PC-3 (cell line): ENCODE measurements around the gene TCF12. TPM values are rescaled to one million over a fixed set of nuclear protein-coding genes. Genes with fewer than 3 reads are reported as not detected.

Experiments used
- ATAC-seq: fragments of 200-7000 bp; cut with Tn5 transposase; 2 replicates; pipeline ENCODE4 v1.9.1; 2020; ENCODE audit warnings: mild to moderate bottlenecking, moderate library complexity
- BruUV-seq: library from RNA; stranded (reverse); fragments of 400-500 nt; replicated peaks from 2 replicates; lab custom pipeline; 2021; lab: Mats Ljungman, UMichigan
- CTCF ChIA-PET: fragments of 300-600 bp; sonication (Branson Sonifier 250); formaldehyde crosslinking; loops from one replicate; lab custom pipeline; 2022; ENCODE audit warnings: antibody characterized with exemption; lab: Charles Lee
- POLR2A ChIA-PET: fragments of 300-600 bp; sonication (Branson Sonifier 250); formaldehyde crosslinking; loops from one replicate; lab custom pipeline; 2022; ENCODE audit warnings: antibody characterized with exemption; ENCODE audit not compliant: unreplicated experiment; lab: Charles Lee
- DNase-seq: peaks from one replicate; pipeline ENCODE4 v3.0.0-alpha.2; 2015
- H2AFZ ChIP-seq: fragments of 300-600 bp; sonication (generic); 2 replicates; pipeline ENCODE4 v1.6.0; 2016; ENCODE audit warnings: antibody characterized with exemption, low read length
- H3F3A ChIP-seq: fragments of 300-600 bp; sonication (generic); one replicate; pipeline ENCODE4 v1.6.0; 2017; ENCODE audit warnings: antibody characterized with exemption, low read length, control low read depth, mild to moderate bottlenecking; ENCODE audit not compliant: unreplicated experiment
- H3K27ac ChIP-seq: fragments of 300-600 bp; sonication (generic); 2 replicates; pipeline ENCODE4 v1.5.1; 2016; ENCODE audit warnings: mild to moderate bottlenecking, low read length
- H3K27me3 ChIP-seq: fragments of 300-600 bp; sonication (generic); 2 replicates; pipeline ENCODE4 v1.6.1; 2016; ENCODE audit warnings: low read length, mixed read lengths
- H3K36me3 ChIP-seq: fragments of 300-600 bp; sonication (generic); 2 replicates; pipeline ENCODE4 v1.6.1; 2016; ENCODE audit warnings: low read depth, mixed run types, low read length, mixed read lengths
- H3K4me1 ChIP-seq: fragments of 300-600 bp; sonication (generic); 2 replicates; pipeline ENCODE4 v1.5.1; 2016; ENCODE audit warnings: low read length; ENCODE audit not compliant: insufficient read depth
- H3K4me2 ChIP-seq: fragments of 300-600 bp; sonication (generic); 2 replicates; pipeline ENCODE4 v1.6.0; 2016; ENCODE audit warnings: low read length
- H3K4me3 ChIP-seq: fragments of 300-600 bp; sonication (generic); 2 replicates; pipeline ENCODE4 v1.5.1; 2016; ENCODE audit warnings: mild to moderate bottlenecking, low read length, mixed read lengths
- H3K79me2 ChIP-seq: fragments of 300-600 bp; sonication (generic); 2 replicates; pipeline ENCODE4 v1.6.1; 2017; ENCODE audit warnings: low read length, mixed read lengths
- H3K9ac ChIP-seq: fragments of 300-600 bp; sonication (generic); 2 replicates; pipeline ENCODE4 v1.6.0; 2016; ENCODE audit warnings: mild to moderate bottlenecking, low read length
- H3K9me2 ChIP-seq: fragments of 300-600 bp; sonication (generic); replicated peaks from 2 replicates; pipeline ENCODE4 v1.6.1; 2016; ENCODE audit warnings: mixed run types, low read length, mixed read lengths
- H3K9me3 ChIP-seq: fragments of 300-600 bp; sonication (generic); 2 replicates; pipeline ENCODE4 v1.6.1; 2016; ENCODE audit warnings: low read length, mixed read lengths
- H4K20me1 ChIP-seq: fragments of 300-600 bp; sonication (generic); 2 replicates; pipeline ENCODE4 v1.6.1; 2016; ENCODE audit warnings: low read length, mixed read lengths
- EZH2 ChIP-seq: fragments of 300-600 bp; sonication (generic); IDR thresholded peaks from one replicate; pipeline ENCODE4 v1.6.1; 2017; ENCODE audit warnings: antibody characterized with exemption, mild to moderate bottlenecking, low read length; ENCODE audit not compliant: unreplicated experiment
- EZH2phosphoT487 ChIP-seq: fragments of 300-600 bp; sonication (generic); IDR thresholded peaks from 2 replicates; pipeline ENCODE4 v1.6.1; 2018; ENCODE audit warnings: mild to moderate bottlenecking, antibody characterized with exemption, low read length, borderline replicate concordance
- intact Hi-C: fragments of 100-400 bp; cut with micrococcal nuclease; formaldehyde crosslinking; loops from 2 replicates; pipeline ENCODE4 v1.9.0; 2023
- total RNA-seq: library from RNA; depleted of rRNA; stranded (reverse); fragments of >200 nt; gene quantifications from 2 replicates; pipeline ENCODE4 v1.2.3, GENCODE V29; 2014
- TF ChIP-seq, protein P1 (sequence below): fragments of 300-600 bp; sonication (generic); conservative IDR thresholded peaks from 2 replicates; pipeline ENCODE4 v1.5.1; 2017; ENCODE audit warnings: antibody characterized with exemption, low read depth, mild to moderate bottlenecking, low read length

The TCF12 gene
- total RNA-seq, 1 experiment from 2014 or later: 103 TPM

DNA sequence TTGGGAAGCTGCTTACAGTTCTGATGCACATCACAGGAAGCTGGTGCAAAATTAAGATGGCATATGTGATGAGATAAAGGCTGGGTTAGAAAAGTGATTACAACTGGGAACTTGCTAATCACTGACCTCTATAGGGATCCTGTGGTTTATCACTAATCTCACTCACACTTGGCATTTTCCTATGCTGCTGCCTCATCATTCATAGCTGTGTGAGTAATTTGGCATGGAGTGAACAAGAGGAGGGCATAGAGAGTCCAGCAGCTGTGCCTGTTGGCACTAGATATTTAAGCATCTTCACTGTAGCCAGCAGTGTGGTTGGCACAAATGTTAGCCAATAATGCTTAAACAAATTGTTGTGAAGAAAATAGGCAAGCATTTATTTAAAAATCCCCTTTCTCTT is 240.1 kb downstream of the TCF12 start:
- intact Hi-C loops: no loop called here
- Histone ChIP-seq H3K4me2 (peak overlapping the region; percentile 58), H3K9me2 (no peaks in the 10 kb centered on the region), H3K4me1 (peaks cover 26% of the 10 kb centered on the region), H3K79me2 (no peaks in the 10 kb centered on the region), H3K4me3 (no peak overlapping the region), H3K27me3 (no peaks in the 10 kb centered on the region), H3F3A (no peaks in the 10 kb centered on the region), H3K9me3 (no peaks in the 10 kb centered on the region), H4K20me1 (0 out of 2 replicates have a peak, but pooled peaks cover 4% of the 10 kb centered on the region), H3K9ac (no peak overlapping the region), H2AFZ (no peak overlapping the region), H3K27ac (peak overlapping the region; percentile 15; the same call in 1 of the 2 replicates), H3K36me3 (no peaks in the 10 kb centered on the region)
- TF ChIP-seq EZH2 (no peak), EZH2phosphoT487 (no peak)
- TF ChIP-seq, protein P1, sequence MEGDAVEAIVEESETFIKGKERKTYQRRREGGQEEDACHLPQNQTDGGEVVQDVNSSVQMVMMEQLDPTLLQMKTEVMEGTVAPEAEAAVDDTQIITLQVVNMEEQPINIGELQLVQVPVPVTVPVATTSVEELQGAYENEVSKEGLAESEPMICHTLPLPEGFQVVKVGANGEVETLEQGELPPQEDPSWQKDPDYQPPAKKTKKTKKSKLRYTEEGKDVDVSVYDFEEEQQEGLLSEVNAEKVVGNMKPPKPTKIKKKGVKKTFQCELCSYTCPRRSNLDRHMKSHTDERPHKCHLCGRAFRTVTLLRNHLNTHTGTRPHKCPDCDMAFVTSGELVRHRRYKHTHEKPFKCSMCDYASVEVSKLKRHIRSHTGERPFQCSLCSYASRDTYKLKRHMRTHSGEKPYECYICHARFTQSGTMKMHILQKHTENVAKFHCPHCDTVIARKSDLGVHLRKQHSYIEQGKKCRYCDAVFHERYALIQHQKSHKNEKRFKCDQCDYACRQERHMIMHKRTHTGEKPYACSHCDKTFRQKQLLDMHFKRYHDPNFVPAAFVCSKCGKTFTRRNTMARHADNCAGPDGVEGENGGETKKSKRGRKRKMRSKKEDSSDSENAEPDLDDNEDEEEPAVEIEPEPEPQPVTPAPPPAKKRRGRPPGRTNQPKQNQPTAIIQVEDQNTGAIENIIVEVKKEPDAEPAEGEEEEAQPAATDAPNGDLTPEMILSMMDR: no peak
- ChIA-PET POLR2A (no interaction called here), CTCF (interaction anchor here (0.6 kb wide), 1 partner anchor 12 kb away, joined by 3 read pairs; no protein-coding TSS in a partner anchor)
- peak; percentile 93 for ATAC-seq
- DNase-seq: peak; percentile 61
- no TSS peak for BruUV-seq

DNA sequence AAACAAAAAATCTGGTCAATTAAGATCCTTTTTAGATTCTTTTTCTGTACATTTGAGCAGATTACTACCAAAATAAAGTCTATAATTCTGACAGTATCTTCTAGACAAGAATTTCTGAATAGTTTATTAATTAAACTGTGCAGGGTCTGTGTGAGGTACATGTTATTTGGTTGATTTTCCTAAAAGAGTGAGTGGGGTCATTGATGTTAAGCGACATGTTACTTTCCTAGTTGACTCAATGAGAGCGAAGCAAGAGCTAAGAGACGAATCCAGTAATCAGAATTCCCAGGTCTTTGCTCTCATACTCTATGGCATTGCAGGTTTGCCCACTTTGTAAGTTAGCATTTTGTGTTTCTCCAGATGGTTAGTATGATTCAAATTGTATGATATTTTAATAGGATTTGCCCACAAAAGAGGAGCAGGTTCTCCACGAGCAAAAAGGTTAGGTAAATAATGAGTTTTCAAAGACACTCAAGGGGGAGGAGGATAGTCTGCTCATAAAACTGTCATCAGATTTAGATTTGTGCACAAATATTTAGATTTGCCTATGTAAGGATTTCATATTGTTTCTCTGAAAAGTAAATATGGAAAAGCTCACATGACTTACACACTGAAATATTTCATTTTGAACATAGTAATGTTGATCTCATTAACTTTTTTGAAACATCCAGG is 240.7 kb downstream of the TCF12 start:
- intact Hi-C loops: no loop called here
- TF ChIP-seq EZH2phosphoT487 (0 out of 2 replicates have a peak, but pooled peaks have one; percentile 42), EZH2 (no peak)
- H3F3A ChIP-seq: no peaks in the 10 kb centered on the region
- 0 out of 2 replicates have a peak, but pooled peaks cover 4% of the 10 kb centered on the region for H4K20me1 ChIP-seq
- no peaks in the 10 kb centered on the region for H3K79me2 ChIP-seq
- no TSS peak for BruUV-seq
- no peak overlapping the region for H3K9ac ChIP-seq
- no peaks in the 10 kb centered on the region for H3K9me3 ChIP-seq
- no peaks in the 10 kb centered on the region for H3K36me3 ChIP-seq
- ChIA-PET POLR2A (no interaction called here), CTCF (interaction anchor here (0.6 kb wide), 1 partner anchor 13 kb away, joined by 3 read pairs; no protein-coding TSS in a partner anchor)
- no peak overlapping the region for H3K4me3 ChIP-seq
- ATAC-seq: peak; percentile 69
- no peaks in the 10 kb centered on the region for H3K9me2 ChIP-seq
- no peak overlapping the region for H2AFZ ChIP-seq
- H3K4me2 ChIP-seq: peak overlapping the region; percentile 58
- H3K4me1 ChIP-seq: peaks cover 25% of the 10 kb centered on the region
- DNase-seq: peak; percentile 63
- peak overlapping the region; percentile 15; the same call in 1 of the 2 replicates for H3K27ac ChIP-seq
- H3K27me3 ChIP-seq: no peaks in the 10 kb centered on the region

DNA sequence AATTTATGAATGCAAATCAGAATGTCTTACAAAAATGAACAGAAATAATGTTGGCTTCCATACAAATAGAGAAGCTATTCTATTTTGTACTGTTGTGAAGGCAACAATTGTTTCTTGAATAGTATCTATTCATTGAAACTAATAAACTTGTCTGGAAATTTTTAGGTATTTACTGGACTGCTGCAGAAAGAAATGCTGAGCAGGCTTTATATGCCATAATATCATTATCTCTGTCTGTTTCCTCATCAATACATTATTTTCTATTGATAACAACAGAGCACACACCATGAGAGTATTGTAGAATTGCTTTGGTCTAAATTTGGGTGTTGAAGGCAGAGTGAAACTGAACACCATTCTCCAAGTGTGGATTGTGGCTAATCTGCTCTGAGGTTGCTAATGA is 241.3 kb downstream of the TCF12 start:
- Histone ChIP-seq H3K4me2 (peak overlapping the region; percentile 58), H4K20me1 (0 out of 2 replicates have a peak, but pooled peaks cover 4% of the 10 kb centered on the region), H3K79me2 (no peaks in the 10 kb centered on the region), H3K27me3 (no peaks in the 10 kb centered on the region), H3K9me3 (no peaks in the 10 kb centered on the region), H3K4me1 (peaks cover 25% of the 10 kb centered on the region), H3K36me3 (no peaks in the 10 kb centered on the region), H3K27ac (no peak overlapping the region), H3F3A (no peaks in the 10 kb centered on the region), H3K4me3 (no peak overlapping the region), H3K9ac (no peak overlapping the region), H2AFZ (no peak overlapping the region), H3K9me2 (no peaks in the 10 kb centered on the region)
- CTCF ChIA-PET: no interaction called here
- DNase-seq (no peak), ATAC-seq (no peak)
- POLR2A ChIA-PET: no interaction called here
- no peak for TF ChIP-seq EZH2
- TF ChIP-seq, protein P1: no peak
- no peak for TF ChIP-seq EZH2phosphoT487
- intact Hi-C loops: no loop called here
- BruUV-seq: no TSS peak
